Activated naive CD8-positive, alpha-beta T cell treated with anti-CD3 and anti-CD28 coated beads for 36 hours (primary cell): ENCODE measurements around the gene UBE3B. TPM values are rescaled to one million over a fixed set of nuclear protein-coding genes. Genes with fewer than 3 reads are reported as not detected.
A peak's percentile ranks its signal among the peaks of the same experiment; 100 is the strongest.
"Not testable (repeated sequence)": the region's sequence is repeated elsewhere in the genome, so short reads cannot be mapped to it uniquely, and the experiment has no call there.

ENCODE experiments used
- DNase-seq: peaks from one replicate; pipeline ENCODE4 v3.0.0; 2021
- H3K27ac Mint-ChIP-seq: one replicate; pipeline ENCODE4 v1.8.0; 2022; ENCODE audit warnings: mild to moderate bottlenecking, moderate library complexity, mixed read lengths
- H3K27me3 Mint-ChIP-seq: one replicate; pipeline ENCODE4 v1.8.0; 2022; ENCODE audit warnings: mild to moderate bottlenecking, mixed read lengths
- H3K36me3 Mint-ChIP-seq: one replicate; pipeline ENCODE4 v1.8.0; 2021; ENCODE audit warnings: mild to moderate bottlenecking, mixed read lengths
- H3K4me1 Mint-ChIP-seq: one replicate; pipeline ENCODE4 v1.8.0; 2021; ENCODE audit warnings: mixed read lengths
- H3K4me3 Mint-ChIP-seq: one replicate; pipeline ENCODE4 v1.8.0; 2022; ENCODE audit warnings: mild to moderate bottlenecking, moderate library complexity, mixed read lengths
- H3K9me3 Mint-ChIP-seq: one replicate; pipeline ENCODE4 v1.8.0; 2022; ENCODE audit warnings: mixed read lengths
- total RNA-seq, 2 experiments: library from RNA; stranded (reverse); gene quantifications; one replicate each; pipeline ENCODE4 v1.2.3, GENCODE V29; 2021

Gene UBE3B
- total RNA-seq, 2 experiments from 2014 or later = 23.4 to 23.5 TPM

DNA sequence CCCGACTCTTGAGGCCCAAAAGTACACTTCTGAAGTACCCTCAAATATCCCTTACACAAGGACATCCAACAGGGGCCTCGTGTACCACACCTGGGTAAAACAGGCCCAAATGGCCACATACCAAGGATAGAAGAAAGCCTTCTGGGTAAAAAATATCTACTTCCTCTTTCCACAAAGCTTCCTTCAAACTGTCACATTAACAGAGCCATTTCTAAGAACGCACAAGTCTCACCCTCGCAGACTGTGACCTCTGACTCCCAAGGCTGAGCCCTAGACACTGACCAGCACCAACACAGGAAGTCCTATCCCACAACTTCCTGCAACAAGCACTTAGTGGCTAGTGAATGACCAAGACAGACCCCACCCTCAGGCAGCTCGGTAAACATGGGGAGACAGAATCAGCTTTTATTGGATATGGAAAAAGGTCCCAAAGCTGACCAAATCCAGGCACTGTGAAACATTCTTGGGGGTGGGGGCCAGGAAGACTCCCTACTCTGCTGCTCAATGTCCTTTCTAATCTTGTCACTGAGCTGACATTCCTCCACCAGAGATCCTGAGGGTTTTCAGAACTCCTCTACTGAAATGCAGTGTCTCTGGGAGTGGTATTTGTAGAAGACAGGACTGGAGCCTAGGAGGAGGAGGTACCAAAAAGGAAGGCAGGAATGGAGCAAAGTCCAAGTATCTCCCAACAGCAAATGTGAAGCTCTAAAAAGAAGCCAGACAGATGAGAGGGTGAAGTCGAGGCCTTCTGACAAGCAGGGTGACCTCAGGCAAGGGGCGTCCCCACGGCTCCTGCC is 16.2 kb upstream of the UBE3B start:
- Mint-ChIP-seq H3K9me3 (no peaks in the 10 kb centered on the region), H3K27ac (no peak overlapping the region), H3K4me3 (no peak overlapping the region), H3K36me3 (peaks cover 10% of the 10 kb centered on the region), H3K4me1 (peaks cover 40% of the 10 kb centered on the region), H3K27me3 (no peaks in the 10 kb centered on the region)
- DNase-seq = no peak

DNA sequence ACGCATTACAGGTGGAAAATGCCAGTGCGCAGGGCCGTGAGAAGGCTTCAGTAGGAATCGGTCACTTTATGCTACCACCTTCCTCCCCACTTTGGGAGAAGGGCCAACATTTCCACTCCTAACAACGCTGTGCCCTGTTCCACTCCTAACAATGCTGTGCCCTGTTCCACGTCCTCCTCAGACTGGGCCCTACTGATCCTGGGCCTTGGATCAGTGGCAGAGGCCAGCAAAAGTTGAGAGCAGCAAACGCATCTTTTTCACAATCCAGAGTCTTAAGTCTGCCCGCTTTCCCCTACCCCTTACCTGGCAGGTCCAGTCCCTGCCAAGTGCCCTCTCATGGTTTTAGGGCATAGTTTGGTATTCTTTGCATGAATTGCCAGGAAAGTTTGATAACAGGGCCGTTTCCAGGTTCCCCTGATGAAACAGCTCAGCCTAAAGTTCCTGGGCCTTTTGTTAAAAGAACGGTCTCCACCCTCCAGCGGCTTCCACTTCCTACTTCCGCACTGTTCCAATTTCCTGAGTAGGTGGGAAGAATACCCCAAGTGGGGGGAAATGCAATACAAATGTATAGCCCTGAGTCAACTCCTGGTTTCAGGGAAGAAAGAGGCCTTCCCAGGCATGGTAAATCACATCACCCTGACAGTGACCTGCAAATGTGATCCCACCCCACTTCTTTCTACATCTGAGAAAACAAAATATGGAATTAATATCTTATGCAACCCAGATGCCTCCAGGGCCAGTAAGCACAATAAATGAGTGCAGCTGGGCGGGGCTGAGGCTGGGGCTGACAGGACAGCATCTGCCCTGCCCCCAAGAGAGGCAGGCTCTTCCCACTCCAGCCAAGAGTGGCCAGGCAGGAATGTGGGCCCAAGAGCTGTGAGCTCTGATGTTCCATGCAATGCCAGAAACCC is 15.3 kb upstream of the UBE3B start:
- Mint-ChIP-seq H3K4me3 (no peak overlapping the region), H3K27ac (no peak overlapping the region), H3K9me3 (no peaks in the 10 kb centered on the region), H3K4me1 (peaks cover 40% of the 10 kb centered on the region), H3K27me3 (no peaks in the 10 kb centered on the region), H3K36me3 (peaks cover 5% of the 10 kb centered on the region)
- no peak for DNase-seq

DNA sequence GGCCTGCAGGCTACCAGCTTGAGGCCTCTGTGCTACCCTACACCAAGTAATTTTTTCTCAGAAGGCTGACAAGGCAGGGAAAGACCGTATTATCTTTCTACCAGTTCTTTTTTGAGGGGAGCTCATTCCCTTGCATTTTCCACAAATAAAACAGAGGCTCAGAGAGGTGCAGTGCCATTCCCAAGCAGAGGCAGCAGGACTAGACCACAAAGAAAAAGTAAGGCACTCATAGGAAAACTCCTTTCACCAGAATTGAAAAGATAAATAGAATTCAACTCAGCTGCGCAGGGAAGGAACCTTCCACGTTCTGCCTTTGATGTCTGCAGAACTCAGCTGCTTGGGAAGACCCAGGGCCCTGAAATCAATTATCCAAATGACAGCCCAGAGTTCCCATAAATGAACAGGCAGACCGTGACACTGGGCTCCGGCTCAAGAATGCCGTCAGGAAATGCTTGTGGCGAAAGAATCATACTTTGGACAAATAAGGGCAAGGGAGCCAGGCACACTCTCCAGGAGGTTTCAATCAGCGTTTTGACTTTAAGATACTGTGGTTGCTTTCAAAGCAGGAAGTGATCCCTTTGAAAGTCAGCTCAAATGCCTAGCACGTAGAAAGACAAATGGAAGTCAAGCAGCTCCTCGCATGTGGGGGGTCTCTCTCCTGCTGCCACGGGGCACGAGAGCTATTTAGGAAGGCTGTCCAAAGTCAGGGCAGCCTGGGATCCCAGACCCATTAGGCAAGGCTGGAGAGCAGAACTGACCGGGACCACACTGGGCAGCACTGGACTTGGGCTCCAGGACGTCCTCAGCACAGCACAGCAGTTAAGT is 14.4 kb upstream of the UBE3B start:
- Mint-ChIP-seq H3K27me3 (no peaks in the 10 kb centered on the region), H3K4me1 (peaks cover 37% of the 10 kb centered on the region), H3K9me3 (no peaks in the 10 kb centered on the region), H3K27ac (peak overlapping the region; percentile 44), H3K4me3 (no peak overlapping the region), H3K36me3 (peaks cover 2% of the 10 kb centered on the region)
- no peak for DNase-seq

DNA sequence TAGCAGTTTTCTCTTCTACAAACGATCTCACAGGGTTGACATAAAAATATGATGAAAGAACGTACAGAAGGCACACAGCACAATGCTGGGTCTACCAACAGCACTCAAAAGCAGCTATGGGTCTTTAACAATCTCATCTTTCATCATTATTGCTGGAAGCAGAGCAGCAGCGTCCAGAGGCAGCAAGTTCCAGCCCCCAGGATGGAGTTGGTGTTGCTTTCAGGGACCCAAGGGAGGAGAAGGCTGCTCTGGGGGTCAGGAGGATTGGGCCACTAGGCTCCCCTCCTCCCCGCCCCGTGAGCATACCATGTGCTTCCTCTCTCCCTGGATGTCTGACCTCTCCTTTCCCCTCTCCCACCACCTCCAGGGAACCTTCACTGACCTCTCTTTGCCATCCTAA is 13.7 kb upstream of the UBE3B start:
- Mint-ChIP-seq H3K27me3 (no peaks in the 10 kb centered on the region), H3K4me1 (peaks cover 33% of the 10 kb centered on the region), H3K4me3 (no peak overlapping the region), H3K9me3 (no peaks in the 10 kb centered on the region), H3K36me3 (peaks cover 4% of the 10 kb centered on the region), H3K27ac (peak overlapping the region; percentile 44)
- DNase-seq = no peak

DNA sequence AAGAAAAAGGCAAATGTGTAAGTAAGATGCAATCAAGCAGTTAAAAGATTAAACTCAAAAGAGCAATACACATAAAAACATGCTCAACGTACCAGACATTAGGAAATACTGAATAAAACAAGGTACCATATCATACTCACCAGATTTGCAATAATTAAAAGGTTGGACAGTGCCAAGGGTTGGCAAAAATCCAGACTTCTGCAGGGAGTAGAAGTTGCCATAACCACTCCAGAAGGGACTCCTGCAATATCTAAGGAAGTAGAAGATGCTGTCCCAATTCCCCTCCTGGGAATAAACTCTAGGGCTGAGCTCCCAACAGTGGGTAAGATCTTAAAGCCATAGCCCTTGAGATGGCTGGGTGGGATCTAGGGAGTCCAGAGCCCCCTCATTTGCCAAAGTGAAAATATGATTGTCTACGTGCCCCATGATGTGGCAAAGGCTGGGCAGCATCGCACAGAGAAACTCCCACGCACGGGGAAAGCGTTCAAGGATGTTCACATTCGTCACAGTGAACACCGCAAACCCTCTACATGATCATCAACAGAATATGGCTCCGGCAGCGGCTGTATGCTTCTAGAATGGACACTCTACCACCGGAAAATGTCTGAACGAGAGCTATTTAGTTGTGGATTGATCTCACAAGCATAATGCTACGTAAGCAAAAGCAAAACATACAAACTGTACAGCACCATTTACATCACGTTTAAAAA is 12.6 kb upstream of the UBE3B start:
- no peak overlapping the region for H3K4me3 Mint-ChIP-seq
- no peak overlapping the region for H3K27ac Mint-ChIP-seq
- no peaks in the 10 kb centered on the region for H3K27me3 Mint-ChIP-seq
- no peak for DNase-seq
- H3K4me1 Mint-ChIP-seq = peaks cover 33% of the 10 kb centered on the region
- no peaks in the 10 kb centered on the region for H3K9me3 Mint-ChIP-seq
- peaks cover 4% of the 10 kb centered on the region for H3K36me3 Mint-ChIP-seq

DNA sequence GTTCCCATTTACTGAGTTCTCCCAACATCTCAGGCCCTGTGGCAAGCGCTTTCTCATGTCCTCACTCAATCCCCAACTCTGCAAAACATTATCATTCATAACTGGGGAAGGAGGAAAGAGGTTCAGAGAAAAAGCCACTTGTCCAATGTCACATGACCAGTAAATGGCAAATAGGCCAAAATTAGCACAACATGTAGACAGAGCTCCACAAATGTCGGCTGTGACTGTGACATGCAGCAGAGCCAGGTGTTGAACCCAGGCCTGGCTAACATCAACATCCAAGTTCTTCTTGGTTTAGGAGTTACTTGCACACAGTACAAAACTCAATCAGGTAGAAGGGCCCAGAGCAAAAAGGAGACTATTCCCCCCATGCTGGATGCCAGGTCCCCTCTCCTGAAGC is 11.1 kb upstream of the UBE3B start:
- no peak overlapping the region for H3K27ac Mint-ChIP-seq
- H3K36me3 Mint-ChIP-seq = peaks cover 4% of the 10 kb centered on the region
- no peak overlapping the region for H3K4me3 Mint-ChIP-seq
- no peak for DNase-seq
- H3K4me1 Mint-ChIP-seq = peaks cover 41% of the 10 kb centered on the region
- H3K27me3 Mint-ChIP-seq = no peaks in the 10 kb centered on the region
- H3K9me3 Mint-ChIP-seq = no peaks in the 10 kb centered on the region

DNA sequence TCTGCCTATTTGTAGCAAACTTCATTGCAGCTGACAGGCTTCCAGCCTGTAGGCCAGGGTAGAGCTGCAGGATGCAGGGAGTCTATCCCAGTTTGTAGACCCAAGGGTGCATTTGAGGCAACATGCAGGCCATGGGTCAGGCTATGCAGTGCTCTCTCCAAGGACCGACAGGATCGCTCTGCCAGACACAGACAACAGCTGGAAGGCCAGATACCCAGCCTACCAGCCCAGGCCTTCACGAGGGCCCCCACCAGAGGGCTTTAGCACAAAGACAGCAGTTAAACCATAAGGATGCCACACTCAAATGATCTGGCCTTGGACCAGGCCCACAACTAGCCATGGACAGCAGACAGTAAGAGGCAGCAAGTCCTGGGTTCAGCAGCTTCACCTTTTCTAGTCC is 10.6 kb upstream of the UBE3B start:
- Mint-ChIP-seq H3K36me3 (peaks cover 4% of the 10 kb centered on the region), H3K9me3 (no peaks in the 10 kb centered on the region), H3K4me3 (no peak overlapping the region), H3K27ac (no peak overlapping the region), H3K4me1 (peaks cover 39% of the 10 kb centered on the region), H3K27me3 (no peaks in the 10 kb centered on the region)
- no peak for DNase-seq

DNA sequence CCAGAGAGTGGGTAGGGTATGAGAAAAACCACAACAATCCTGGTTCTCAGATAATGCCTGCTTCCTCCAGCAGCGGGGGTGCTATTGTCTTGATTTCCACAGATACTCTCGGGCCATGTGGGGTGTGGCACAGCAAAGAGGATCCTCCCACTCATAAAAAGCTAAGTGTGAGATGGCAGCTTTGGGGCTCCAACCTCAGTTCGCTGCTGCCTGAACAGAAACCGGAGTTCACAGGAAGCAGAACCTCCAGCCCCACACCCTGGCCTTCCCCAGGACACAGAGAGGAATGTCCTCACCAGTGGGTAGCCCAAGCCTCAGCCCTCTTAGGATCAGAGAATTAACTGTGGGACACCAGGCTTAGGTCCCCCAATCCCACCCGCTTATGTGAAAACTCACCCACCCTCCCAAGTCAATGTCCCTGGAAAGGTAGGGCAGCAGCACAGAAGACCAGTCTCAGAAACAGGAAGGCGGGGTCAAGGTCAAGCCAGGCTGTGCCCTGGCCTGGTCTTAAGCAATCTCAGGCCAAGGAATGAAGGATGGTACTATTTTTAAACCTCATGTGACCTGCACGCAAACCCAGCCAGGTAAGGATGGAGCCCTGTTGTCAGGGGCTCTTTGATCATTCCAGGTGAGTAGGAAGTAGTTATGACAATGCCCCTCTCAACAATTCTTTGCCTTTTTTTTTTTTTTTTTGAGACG is 9.3 kb upstream of the UBE3B start:
- no peak for DNase-seq
- Mint-ChIP-seq H3K4me1 (peaks cover 33% of the 10 kb centered on the region), H3K27me3 (no peaks in the 10 kb centered on the region), H3K36me3 (peaks cover 4% of the 10 kb centered on the region), H3K4me3 (no peak overlapping the region), H3K9me3 (no peaks in the 10 kb centered on the region), H3K27ac (peak overlapping the region; percentile 5)

DNA sequence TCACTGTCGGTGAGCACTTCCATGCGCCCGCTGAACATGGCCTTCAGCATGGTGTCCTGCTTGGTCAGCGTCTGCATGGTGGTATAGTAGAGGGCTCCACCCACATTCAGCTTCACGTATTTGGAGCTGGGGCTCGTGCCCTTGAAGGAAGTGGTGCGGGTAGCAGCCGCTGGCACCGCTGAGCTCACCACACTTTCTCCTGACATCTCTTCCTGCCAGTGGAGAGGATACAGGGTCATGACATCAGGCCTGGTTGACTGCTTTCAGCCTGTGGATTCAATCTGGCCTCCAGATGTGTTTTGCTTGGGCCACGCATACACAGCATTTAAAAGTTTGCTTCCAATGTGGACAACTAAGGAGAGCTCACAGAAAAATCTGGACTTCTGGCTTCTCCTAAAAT is 7.9 kb upstream of the UBE3B start:
- Mint-ChIP-seq H3K27ac (no peak overlapping the region), H3K4me1 (peaks cover 22% of the 10 kb centered on the region), H3K36me3 (peaks cover 2% of the 10 kb centered on the region), H3K9me3 (no peaks in the 10 kb centered on the region), H3K4me3 (no peak overlapping the region), H3K27me3 (no peaks in the 10 kb centered on the region)
- DNase-seq = no peak

DNA sequence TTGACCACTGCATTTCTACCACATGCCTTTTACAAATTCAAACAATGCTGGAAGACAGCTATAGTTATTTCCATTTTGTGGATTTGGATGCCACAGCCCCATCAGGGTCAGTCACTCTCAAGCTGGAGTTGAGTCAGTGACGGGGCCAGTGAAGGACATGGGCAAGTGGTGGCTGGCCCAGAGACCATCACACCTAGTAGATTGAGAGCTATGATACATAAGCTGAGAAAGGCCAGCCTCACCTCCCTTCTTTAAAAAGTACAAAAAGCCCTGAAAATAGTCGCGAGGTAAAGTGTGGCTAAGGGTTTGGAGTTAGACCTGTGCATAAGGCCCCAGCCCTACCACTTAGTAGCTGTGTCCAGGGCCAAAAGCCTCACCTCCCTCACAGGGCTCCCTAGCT is 4.4 kb upstream of the UBE3B start:
- no peaks in the 10 kb centered on the region for H3K9me3 Mint-ChIP-seq
- no peaks in the 10 kb centered on the region for H3K27me3 Mint-ChIP-seq
- peaks cover 25% of the 10 kb centered on the region for H3K4me1 Mint-ChIP-seq
- no peak overlapping the region for H3K4me3 Mint-ChIP-seq
- no peak for DNase-seq
- H3K36me3 Mint-ChIP-seq = peaks cover 5% of the 10 kb centered on the region
- no peak overlapping the region for H3K27ac Mint-ChIP-seq

DNA sequence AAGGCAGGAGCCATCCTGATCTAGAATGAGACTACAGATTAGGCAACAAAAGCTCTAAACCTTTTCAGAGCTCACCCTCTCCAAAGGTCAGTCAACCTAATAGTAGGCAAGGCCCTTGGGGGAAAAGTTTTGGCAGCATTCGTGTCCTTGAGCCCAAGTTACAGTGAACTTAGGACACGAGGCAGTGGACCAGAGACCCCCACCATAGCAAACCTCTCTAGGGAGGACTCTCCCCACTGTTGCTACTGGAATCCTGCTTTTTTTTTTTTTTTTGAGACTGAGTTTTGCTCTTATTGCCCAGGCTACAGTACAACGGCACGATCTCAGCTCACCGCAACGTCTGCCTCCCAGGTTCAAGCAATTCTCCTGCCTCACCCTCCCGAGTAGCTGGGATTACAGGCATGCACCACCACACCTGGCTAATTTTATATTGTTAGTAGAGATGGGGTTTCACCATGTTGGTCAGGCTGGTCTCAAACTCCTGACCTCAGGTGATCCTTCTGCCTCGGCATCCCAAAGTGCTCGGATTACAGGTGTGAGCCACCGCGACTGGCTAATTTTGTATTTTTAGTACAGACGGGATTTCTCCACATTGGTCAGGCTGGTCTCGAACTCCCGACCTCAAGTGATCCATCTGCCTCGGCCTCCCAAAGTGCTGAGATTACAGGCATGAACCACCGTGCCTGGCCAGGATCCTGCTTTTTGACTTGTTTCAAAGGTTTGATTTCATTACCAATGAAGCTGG is 3.7 kb upstream of the UBE3B start:
- H3K4me1 Mint-ChIP-seq = peaks cover 28% of the 10 kb centered on the region

DNA sequence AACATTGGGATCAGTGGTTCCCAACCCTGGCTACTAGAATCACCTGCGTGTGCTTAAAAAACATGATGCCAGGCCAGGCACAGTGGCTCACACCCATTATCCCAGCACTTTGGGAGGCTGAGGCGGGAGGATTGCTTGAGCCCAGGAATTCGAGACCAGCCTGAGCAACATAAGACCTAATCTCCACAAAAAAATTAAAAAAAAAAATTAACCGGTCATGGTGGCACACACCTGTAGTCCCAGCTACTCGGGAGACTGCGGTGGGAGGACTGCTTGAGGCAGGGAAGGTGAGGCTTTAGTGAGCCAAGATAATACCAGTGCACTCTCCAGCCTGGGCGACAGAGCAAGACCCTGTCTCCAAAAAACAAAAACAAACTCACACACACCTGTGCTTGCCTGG is 2.3 kb upstream of the UBE3B start:
- Mint-ChIP-seq H3K9me3 (no peaks in the 10 kb centered on the region), H3K27ac (no peak overlapping the region), H3K36me3 (peaks cover 3% of the 10 kb centered on the region), H3K27me3 (no peaks in the 10 kb centered on the region), H3K4me3 (peak overlapping the region; percentile 34), H3K4me1 (peaks cover 38% of the 10 kb centered on the region)
- no peak for DNase-seq

More for the DNA sequence above, 3.7 kb upstream of the UBE3B start:
- not testable (repeated sequence) for H3K27ac Mint-ChIP-seq, H3K9me3 Mint-ChIP-seq, H3K36me3 Mint-ChIP-seq, H3K4me3 Mint-ChIP-seq, DNase-seq, H3K27me3 Mint-ChIP-seq

DNA sequence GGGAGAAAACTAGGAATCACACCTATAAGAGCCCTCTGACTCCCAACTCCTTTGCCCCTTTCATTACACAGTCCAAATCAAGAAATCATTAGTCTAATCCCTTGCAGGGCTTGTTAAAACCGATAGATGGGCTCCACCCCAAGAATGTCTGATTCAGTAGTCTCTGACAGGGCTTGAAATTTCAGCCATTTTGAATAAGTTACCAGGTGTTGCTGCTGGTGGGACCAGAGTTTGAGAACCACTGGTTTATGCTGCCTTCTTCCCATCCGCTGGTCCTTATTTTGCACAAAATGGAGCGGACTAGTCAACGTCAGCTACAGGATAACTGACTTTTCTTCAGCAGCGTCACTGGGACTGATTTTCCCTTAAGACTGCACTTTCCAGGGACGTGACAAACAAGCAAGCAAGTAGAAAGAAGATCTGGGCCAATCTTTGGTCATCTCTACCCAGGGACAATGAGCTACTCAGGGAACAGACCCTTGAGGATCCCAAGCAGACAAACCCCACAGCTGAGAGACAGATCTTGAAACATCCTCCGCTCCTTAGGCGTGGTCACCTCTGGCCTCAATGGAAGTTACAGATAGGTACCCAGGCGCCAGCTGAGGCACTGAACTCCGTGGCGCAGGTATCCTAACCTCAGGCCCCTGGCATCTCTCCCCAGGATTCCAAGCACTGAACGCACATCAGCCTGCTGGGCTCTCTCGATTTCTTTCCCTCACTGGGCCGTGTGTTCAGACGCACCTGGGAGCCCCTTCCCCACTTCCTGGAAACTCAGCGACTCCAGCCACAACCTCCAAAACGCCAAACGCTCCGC is 1.2 kb upstream of the UBE3B start:
- Mint-ChIP-seq H3K36me3 (peaks cover 3% of the 10 kb centered on the region), H3K27ac (peak overlapping the region; percentile 100), H3K4me3 (peak overlapping the region; percentile 99), H3K27me3 (no peaks in the 10 kb centered on the region), H3K9me3 (no peaks in the 10 kb centered on the region), H3K4me1 (peaks cover 30% of the 10 kb centered on the region)
- DNase-seq = no peak
